RPMI8226 (cell line): Measurements from ENCODE around the gene AMDHD2.
A peak's percentile ranks its signal among the peaks of the same experiment; 100 is the strongest.

Experiments
- DNase-seq: peaks from one replicate; pipeline ENCODE4 v3.0.0-alpha.2; 2015

AMDHD2 gene

DNA sequence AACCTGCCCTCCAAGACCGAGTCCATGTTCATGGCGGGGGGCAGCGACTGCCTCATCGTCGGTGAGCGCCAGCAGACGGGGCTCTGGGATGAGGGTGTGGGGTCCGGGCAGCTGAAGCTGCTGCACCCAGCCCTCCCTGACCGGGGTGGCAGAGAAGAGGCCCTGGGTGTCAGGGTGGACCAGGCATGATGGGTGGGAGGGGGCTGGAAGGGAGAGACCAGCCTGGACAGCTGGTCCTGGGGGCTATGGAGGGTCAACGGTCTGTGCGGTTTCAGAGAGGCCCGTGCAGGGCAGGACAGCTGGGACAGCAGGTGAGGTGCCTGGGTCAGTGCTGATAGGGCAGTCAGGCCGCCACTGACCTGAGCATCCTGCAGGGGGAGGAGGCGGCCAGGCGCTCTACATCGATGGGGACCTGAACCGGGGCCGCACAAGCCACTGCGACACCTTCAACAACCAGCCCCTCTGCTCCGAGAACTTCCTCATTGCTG is 19.7 kb upstream of the AMDHD2 start:
- DNase-seq, result no peak

DNA sequence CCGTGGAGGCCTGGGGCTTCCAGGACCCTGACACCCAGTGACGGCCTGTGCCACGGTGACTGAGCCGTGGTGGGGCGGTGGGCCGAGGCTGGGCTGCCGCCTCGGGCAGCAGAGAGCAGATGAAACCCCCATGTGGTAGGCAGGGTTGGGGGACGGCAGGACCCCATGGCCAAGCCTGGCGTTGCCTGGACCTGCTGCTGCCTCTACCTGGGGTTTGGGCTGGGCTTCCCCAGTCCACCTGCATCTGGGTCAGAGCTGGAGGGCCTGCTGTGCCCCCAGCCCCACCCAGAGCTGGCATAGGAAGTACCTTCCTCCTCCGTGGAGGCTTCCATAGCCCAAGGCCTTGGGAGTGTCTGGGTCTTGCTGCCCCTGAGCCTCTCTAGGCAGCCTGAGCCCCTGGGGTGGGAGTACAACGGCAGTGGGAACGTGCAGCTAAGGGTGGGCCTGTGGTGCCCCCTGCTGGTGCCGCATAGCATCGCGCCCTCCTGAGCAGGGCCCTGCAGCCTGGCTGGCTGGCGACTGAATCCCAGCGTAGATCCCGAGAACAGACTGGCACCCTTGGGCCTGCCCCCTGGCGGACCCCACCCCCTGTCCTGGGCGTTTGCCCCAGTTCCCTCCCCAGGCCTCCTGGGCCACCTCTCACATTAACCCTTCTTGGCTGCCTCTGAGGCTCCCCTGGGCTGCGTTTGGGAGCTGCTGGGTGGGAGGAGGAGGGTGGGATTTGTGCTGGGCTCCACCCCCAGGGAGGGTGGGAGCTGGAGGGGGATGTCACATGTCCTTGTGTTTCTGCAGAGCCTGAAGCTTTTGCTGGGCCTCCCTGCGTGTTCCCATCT is 19.0 kb upstream of the AMDHD2 start:
- peak; percentile 76 for DNase-seq

- DNase-seq, result no peak
These were observed 17.9 kb upstream of the AMDHD2 start for GRCh38 chr16:2501946-2502895.

DNA sequence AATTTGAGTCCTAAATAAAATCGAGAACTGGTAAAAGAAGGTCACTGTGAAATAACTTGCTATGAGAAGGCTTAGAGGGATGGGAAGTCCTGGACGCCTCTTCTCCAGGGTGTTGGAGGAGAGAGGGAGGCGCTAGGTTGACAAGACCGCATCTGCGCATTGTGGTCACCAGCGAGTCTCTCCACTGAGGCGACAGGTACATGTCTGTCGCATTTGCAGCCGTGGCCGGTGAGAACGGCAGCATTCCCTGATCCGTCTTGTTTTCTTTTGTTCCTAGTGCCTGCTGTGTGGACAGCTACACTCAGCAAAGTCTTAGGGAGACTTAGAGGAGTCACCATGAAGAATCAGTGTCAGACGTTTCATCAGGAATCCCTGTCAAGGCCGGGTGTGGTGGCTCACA is 14.5 kb upstream of the AMDHD2 start:
- DNase-seq, result no peak

DNA sequence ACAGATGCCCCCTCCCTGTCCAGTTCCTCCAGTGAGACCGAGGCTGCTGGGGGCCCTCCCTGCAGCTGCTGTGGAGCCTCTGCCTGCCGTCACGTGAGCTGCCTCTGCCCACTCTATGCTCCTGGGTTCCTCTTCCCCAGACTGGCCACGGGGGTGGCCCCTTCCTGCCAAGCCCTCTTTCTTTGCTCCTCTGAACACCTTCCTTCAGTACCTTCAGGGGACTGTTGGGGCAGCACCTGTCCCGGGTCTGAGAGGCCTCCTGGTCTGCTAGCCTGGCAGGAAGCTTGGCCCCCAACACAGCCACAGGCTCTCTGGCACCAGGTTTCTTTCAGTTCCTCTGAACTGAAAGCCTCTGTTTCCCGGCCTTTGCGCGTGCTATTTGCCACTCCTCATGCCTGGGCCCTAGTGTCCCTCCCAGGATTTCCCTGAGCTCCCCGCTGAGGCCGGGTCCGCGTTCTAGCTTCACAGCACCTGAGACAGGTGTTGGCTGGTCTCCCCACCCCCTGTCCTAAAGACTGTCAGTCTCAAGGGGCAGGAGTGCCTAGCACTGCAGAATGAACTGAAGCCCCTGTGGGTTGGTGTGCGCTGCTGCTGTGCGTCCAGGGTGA is 13.0 kb upstream of the AMDHD2 start:
- DNase-seq, result peak; percentile 90

DNA sequence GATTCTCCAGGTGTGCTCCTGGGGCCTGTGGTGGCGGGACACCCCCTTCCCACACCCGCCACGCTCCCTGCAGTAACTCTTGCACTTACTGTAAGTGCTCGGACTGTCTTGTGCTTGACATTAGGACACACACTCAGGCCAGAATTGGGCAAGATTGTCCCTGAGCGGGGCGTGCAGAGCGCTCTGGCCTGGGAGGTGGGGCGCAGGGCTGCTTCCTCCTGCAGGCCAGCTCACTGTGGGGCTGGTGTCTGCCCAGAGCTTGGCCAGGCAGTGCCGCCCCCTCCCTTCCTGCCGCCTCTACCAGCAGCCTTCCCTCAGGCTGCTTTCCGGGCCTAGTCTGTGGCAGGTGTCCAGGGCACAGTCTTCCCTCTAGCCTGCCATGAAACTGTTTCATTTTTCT is 12.5 kb upstream of the AMDHD2 start:
- DNase-seq, result no peak

GRCh38 chr16:2508722-2509400 is 11.3 kb upstream of the AMDHD2 start:
- no peak for DNase-seq

DNA sequence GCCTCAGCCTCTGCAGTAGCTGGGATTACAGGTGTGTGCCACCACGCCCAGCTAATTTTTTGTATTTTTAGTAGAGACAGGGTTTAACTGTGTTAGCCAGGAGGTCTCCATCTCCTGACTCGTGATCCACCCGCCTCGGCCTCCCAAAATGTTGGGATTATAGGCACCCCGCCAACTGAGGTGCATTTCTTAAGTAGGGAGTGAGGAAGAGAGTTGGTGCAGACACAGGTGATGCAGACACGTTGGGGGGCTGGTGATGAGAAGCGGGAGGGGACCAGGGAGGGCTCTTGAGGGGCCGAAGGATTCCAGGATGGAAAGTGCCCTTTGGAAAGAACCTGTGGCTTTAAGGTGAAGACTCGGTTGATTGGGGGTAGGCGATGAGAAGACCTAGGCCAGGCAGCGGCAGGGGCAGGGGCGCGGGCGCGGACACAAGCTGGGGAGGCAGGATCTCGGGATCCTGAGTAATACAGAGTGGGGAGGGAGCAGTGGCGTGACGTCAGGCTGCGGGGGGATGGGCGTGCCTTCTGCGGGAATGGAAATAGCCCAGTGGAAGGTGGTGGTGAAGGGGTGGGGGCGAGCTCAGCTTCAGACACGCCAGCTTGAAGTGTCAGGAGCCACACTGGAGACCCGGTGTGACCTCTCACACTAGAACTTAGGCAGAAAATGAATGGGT is 8.9 kb upstream of the AMDHD2 start:
- DNase-seq, result no peak

DNA sequence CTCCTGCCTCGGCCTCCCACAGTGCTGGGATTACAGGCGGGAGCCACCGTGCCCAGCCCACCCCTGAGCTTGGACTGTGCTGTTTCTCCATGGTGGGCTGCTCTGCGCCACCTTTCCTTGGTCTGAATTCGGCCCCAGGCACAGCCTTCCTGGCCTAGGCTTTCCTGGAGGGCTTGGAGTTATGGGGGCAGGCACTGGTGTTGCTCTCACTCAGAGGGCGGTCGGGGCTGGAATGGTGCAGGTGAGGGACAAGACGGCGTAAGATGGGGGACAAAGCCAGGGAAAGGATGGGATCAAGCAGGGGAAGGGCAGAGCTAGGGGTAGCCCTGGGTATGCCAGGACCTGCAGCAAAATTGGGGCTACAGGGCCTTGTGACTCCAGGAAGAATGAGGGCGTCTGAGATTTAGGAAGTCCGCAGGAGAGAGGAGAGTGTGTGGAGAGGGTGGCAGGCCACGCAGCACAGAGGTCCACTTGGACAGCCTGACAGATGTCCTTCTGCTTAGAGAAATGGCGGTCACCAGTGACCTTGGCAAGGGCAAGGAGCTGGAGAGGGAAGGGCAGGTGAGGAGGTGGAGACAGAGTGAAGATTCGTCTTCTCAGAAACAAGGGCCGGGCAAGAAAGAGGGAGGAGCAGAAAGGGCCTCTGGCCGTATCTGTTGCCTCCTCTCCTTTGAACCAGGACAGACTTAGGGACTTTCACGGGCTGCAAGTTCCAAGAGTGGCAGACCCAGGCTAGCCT is 8.0 kb upstream of the AMDHD2 start:
- DNase-seq, result no peak

DNA sequence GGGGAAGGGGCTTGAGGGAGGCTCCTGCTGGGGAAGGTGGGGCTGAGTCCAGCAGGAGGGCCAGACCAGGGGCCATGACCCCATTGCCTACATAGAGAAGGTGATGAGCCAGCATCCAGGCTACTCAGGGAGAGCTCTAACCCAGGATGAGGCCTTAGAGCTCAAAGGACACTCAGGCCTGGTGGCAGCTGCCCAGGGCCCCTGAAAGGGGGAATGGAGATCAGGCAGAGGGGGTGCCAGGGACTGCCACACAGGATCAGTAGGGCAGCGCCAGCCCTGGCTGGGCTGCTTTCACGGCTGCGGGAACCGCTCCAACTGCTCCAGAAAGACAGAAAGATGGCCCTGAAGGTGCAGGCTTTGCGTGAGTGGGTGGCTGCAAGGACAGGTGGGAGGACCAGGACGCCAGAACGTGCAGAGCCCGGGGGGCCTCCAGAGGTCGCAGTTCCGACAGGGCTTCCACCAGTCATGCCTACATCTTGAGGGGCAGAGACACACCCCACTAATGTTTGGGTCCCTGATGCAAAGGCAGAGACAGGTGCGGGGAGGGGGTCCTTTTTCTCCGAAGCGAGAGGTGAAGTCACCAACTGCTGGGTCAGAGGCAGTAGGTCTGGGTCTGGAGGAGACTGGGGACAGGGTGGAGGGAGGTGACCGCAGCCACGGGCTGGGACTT is 7.3 kb upstream of the AMDHD2 start:
- peak; percentile 42 for DNase-seq

GRCh38 chr16:2513405-2514332 is 6.5 kb upstream of the AMDHD2 start, which contains the start of gene ATP6V0C:
Gene ATP6V0C (plus strand): TSS chr16:2513952. CDS start chr16:2514104, 152 bp downstream.
- peak; percentile 99 for DNase-seq

DNA sequence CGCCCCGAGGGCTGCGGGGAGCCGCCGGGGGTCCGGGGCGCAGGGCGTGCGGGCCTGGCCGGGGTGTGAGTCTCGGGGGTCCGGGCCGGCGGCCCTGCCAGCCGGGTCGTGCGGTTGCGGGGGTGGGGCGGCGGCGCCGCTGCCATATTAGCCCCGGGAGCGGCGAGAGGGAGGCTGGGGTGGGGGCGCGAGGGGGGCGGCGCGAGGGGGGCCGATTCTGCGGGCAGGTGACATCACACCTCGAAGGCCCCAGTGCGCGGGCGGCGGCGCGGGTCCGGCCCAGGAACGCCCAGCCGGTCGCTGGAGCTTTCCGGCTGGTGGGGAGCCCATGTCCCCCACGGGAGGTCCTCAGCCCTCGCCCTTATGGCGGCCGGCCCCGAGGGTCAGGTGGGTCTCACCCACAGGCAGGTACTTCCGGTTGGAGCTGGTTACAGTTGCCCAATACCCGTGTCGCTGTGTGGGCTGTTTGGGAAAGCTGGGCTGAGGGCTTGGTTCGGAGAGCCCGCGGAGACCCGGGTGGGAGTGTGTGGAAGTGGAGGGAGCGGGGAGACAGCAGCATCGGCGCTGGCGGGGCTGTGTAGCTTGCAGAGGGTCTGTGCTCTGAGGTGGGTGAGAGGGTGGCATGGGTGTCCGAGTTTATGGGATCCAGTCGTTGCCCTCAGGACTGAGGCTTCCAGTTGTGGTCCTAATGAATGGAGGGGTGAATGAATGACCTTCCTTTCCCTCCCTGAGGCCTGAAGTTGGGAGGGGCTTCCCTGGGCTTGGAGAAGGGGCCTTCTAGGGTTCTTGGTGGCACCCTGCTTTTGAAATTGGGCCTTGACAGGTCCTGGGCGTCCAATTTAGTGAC is 5.6 kb upstream of the AMDHD2 start:
- peak; percentile 44 for DNase-seq

DNA sequence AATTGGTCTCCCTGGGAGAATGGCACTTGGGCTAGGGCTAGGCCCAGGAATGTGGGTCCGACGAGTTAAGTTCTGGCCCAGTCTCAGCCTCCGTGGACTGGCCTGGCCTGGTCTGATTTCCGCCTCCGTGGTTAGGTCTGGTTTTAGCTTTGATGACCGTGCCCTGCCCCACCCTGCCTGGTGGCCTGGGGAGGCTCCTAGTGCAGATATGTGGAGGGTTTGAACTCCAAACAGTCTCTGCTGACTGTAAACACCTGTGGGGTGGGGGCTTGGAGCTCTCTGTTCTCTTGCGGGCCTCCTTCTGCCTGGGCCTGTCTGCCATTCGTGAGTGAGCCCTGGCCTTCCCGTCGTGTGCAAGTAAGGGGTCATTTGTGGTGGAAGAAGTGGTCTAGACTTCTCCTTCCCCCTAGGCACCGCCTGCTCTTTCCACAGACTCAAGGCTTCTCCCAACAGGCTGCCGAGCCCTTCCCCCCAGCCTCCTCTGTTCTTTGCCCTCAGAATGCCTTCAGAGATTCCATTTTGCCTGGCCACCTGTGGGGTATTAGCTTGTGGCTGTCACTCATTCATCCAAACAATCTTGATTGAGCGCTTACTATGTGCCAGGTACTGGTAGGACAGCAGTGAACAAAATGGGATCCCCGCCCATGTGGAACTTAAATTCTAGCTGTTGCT is 4.9 kb upstream of the AMDHD2 start:
- no peak for DNase-seq

- DNase-seq, result no peak
These were observed 3.6 kb upstream of the AMDHD2 start for GRCh38 chr16:2516391-2517240.

GRCh38 chr16:2517954-2518605 is 2.1 kb upstream of the AMDHD2 start:
- DNase-seq, result no peak
